Vagina (tissue), 2 donors: Measurements from ENCODE around the gene UBE2J1. TPM values are rescaled to one million over a fixed set of nuclear protein-coding genes. Genes with fewer than 3 reads are reported as not detected.
"Not testable (repeated sequence)": the region's sequence is repeated elsewhere in the genome, so short reads cannot be mapped to it uniquely, and the experiment has no call there.

Experiments used
- DNase-seq, 2 donors: peaks; one replicate each; pipeline ENCODE4 v3.0.0-alpha.2; 2017; ENCODE audit errors: extremely low spot score in 2 of 2
- H3K27ac ChIP-seq: fragments of 200-600 bp; sonication (generic); one replicate; pipeline ENCODE4 v1.5.1; 2019
- H3K27me3 ChIP-seq: fragments of 200-600 bp; sonication (generic); one replicate; pipeline ENCODE4 v1.5.1; 2019
- H3K36me3 ChIP-seq, 2 donors: fragments of 200-600 bp; sonication (generic); one replicate each; pipeline ENCODE4 v1.5.1; 2017 to 2019
- H3K4me1 ChIP-seq: fragments of 200-600 bp; sonication (generic); one replicate; pipeline ENCODE4 v1.5.1; 2019
- H3K4me3 ChIP-seq, 2 donors: fragments of 200-600 bp; sonication (generic); 1 replicate in 1 of 2; 2 replicates in 1 of 2; pipeline ENCODE4 v1.5.1; 2016 to 2019
- H3K9me3 ChIP-seq: fragments of 200-600 bp; sonication (generic); one replicate; pipeline ENCODE4 v1.5.1; 2019
- CTCF ChIP-seq, 3 experiments: fragments of 450-650 bp in 2 of 3; fragments of 200-600 bp in 1 of 3; sonication (generic) in 1 of 3; IDR thresholded peaks; one replicate each; pipeline ENCODE4 v1.5.1; 2017 to 2019; ENCODE audit warnings: antibody characterized with exemption in 3 of 3, mild to moderate bottlenecking in 2 of 3, moderate library complexity in 2 of 3
- POLR2A ChIP-seq, 2 donors: fragments of 450-650 bp; IDR thresholded peaks; one replicate each; pipeline ENCODE4 v1.6.1; 2017; ENCODE audit warnings: antibody characterized with exemption in 2 of 2, mild to moderate bottlenecking in 2 of 2, moderate library complexity in 2 of 2
- POLR2AphosphoS5 ChIP-seq, 2 donors: sonication (generic); formaldehyde crosslinking; IDR thresholded peaks; one replicate each; pipeline ENCODE4 v1.9.0; 2017; ENCODE audit warnings: antibody characterized with exemption in 2 of 2, mild to moderate bottlenecking in 2 of 2, low read depth in 1 of 2; ENCODE audit not compliant: insufficient read depth in 1 of 2
- intact Hi-C: fragments of 100-400 bp; cut with DNase I; formaldehyde crosslinking; loops from one replicate; pipeline ENCODE4 v1.15.1; 2023
- total RNA-seq: library from RNA; depleted of rRNA; stranded (reverse); fragments of >200 nt; gene quantifications from one replicate; pipeline ENCODE4 v1.2.3, GENCODE V29; 2016

Gene UBE2J1
- total RNA-seq, result 23.8 TPM

GRCh38 chr6:89352278-89353117, at the start of gene UBE2J1:
Gene UBE2J1 (minus strand): TSS chr6:89352722. CDS start chr6:89352569, 153 bp downstream.
- intact Hi-C loops, result loop anchor here (5.0 kb wide), 1 partner anchor 270 kb away; the partner anchor contains the start of gene PNRC1
- Histone ChIP-seq H3K27ac (peak within 1 kb of the TSS; percentile 96), H3K27me3 (no peaks in the 10 kb centered on the region), H3K4me1 (peaks cover 46% of the 10 kb centered on the region), H3K9me3 (no peaks in the 10 kb centered on the region), H3K4me3 (peak within 1 kb of the TSS; percentile 70 to 87), H3K36me3 (no peaks in the 10 kb centered on the region)
- peak in 1 of 2 donors; percentile 92 for DNase-seq
- TF ChIP-seq CTCF (IDR thresholded peaks at IDR 0.05) (no peak), POLR2A (IDR thresholded peaks at IDR 0.05) (peak in 1 of 2 donors; percentile 81), POLR2AphosphoS5 (IDR thresholded peaks at IDR 0.05; ENCODE audit: insufficient read depth in 1 of 2, low read depth in 1 of 2) (peak in 1 of 2 donors; percentile 77)

- TF ChIP-seq CTCF (IDR thresholded peaks at IDR 0.05), result no peak
- TF ChIP-seq POLR2A (IDR thresholded peaks at IDR 0.05), result no peak
- TF ChIP-seq POLR2AphosphoS5 (IDR thresholded peaks at IDR 0.05; ENCODE audit: insufficient read depth in 1 of 2, low read depth in 1 of 2), result no peak
- no peak for DNase-seq
- Histone ChIP-seq H3K36me3 (no peaks in the 10 kb centered on the region), H3K4me1 (no peaks in the 10 kb centered on the region), H3K27ac (no peak overlapping the region), H3K9me3 (no peaks in the 10 kb centered on the region), H3K27me3 (no peaks in the 10 kb centered on the region), H3K4me3 (no peak overlapping the region)
- intact Hi-C loops, result no loop called here
These were observed 48.4 kb upstream of the UBE2J1 start for GRCh38 chr6:89400912-89401399.

- TF ChIP-seq CTCF (IDR thresholded peaks at IDR 0.05) (no peak), POLR2A (IDR thresholded peaks at IDR 0.05) (no peak), POLR2AphosphoS5 (IDR thresholded peaks at IDR 0.05; ENCODE audit: insufficient read depth in 1 of 2, low read depth in 1 of 2) (no peak)
- Histone ChIP-seq H3K4me3 (no peak overlapping the region), H3K36me3 (no peaks in the 10 kb centered on the region), H3K9me3 (no peaks in the 10 kb centered on the region), H3K27ac (no peak overlapping the region), H3K4me1 (no peaks in the 10 kb centered on the region), H3K27me3 (no peaks in the 10 kb centered on the region)
- DNase-seq, result no peak
- intact Hi-C loops, result no loop called here
These were observed 47.5 kb upstream of the UBE2J1 start for GRCh38 chr6:89400050-89400449.

GRCh38 chr6:89398762-89399525, 46.4 kb upstream of the UBE2J1 start:
- intact Hi-C loops, result no loop called here
- H3K9me3 ChIP-seq, result no peaks in the 10 kb centered on the region
- no peaks in the 10 kb centered on the region for H3K36me3 ChIP-seq
- no peak for TF ChIP-seq POLR2A (IDR thresholded peaks at IDR 0.05)
- TF ChIP-seq POLR2AphosphoS5 (IDR thresholded peaks at IDR 0.05; ENCODE audit: insufficient read depth in 1 of 2, low read depth in 1 of 2), result no peak
- no peak for TF ChIP-seq CTCF (IDR thresholded peaks at IDR 0.05)
- H3K4me1 ChIP-seq, result no peaks in the 10 kb centered on the region
- H3K27ac ChIP-seq, result no peak overlapping the region
- no peak for DNase-seq
- H3K27me3 ChIP-seq, result no peaks in the 10 kb centered on the region
- no peak overlapping the region for H3K4me3 ChIP-seq

- H3K27me3 ChIP-seq, H3K36me3 ChIP-seq, H3K4me1 ChIP-seq, intact Hi-C loops, H3K4me3 ChIP-seq, H3K27ac ChIP-seq, DNase-seq, H3K9me3 ChIP-seq: not testable (repeated sequence)
These were observed 45.4 kb upstream of the UBE2J1 start for GRCh38 chr6:89397884-89398283.
